ENCODE data around the gene MED12L. TPM values are rescaled to one million over a fixed set of nuclear protein-coding genes. Genes with fewer than 3 reads are reported as not detected.
A peak's percentile ranks its signal among the peaks of the same experiment; 100 is the strongest.

Gene MED12L
- total RNA-seq, 4 donors from 2014 or later, result 1.6 to 23.7 (median 4.0) TPM

- Histone ChIP-seq H3K27ac (no peak overlapping the region), H3K9me3 (no peaks in the 10 kb centered on the region), H3K4me3 (replicated peaks in 1 of 3) (no peak overlapping the region), H3K27me3 (no peaks in the 10 kb centered on the region), H3K36me3 (no peaks in the 10 kb centered on the region), H3K4me1 (no peaks in the 10 kb centered on the region)
- no peak for DNase-seq
- 82 to 100% methylated on average over 1 of the region's 2 CpGs for WGBS, 2 donors
- no peak for TF ChIP-seq POLR2A (IDR thresholded peaks at IDR 0.05)
- intact Hi-C loops (cut with DNase I), result no loop called here
Observed at GRCh38 chr3:151480492-151480891, 395.0 kb downstream of the MED12L start.

GRCh38 chr3:151483488-151483887 is 398.0 kb downstream of the MED12L start:
- H3K9me3 ChIP-seq, result no peaks in the 10 kb centered on the region
- no peak overlapping the region for H3K4me3 ChIP-seq (replicated peaks in 1 of 3)
- H3K36me3 ChIP-seq, result no peaks in the 10 kb centered on the region
- no peak overlapping the region for H3K27ac ChIP-seq
- TF ChIP-seq CTCF (IDR thresholded peaks at IDR 0.05), result no peak
- no peak for TF ChIP-seq POLR2A (IDR thresholded peaks at IDR 0.05)
- no peaks in the 10 kb centered on the region for H3K27me3 ChIP-seq
- DNase-seq, result no peak
- intact Hi-C loops (cut with DNase I), result no loop called here
- H3K4me1 ChIP-seq, result no peaks in the 10 kb centered on the region
- WGBS, 2 donors, result 93 to 97% methylated on average over 1 of the region's 1 CpG

GRCh38 chr3:151483961-151484520 is 398.6 kb downstream of the MED12L start:
- no peak overlapping the region for H3K27ac ChIP-seq
- no peaks in the 10 kb centered on the region for H3K27me3 ChIP-seq
- no peak for TF ChIP-seq POLR2A (IDR thresholded peaks at IDR 0.05)
- TF ChIP-seq CTCF (IDR thresholded peaks at IDR 0.05), result no peak
- no peaks in the 10 kb centered on the region for H3K4me1 ChIP-seq
- H3K9me3 ChIP-seq, result no peaks in the 10 kb centered on the region
- intact Hi-C loops (cut with DNase I), result no loop called here
- WGBS, 2 donors, result 40 to 79% methylated on average over 3 to 4 of the region's 6 CpGs
- no peak overlapping the region for H3K4me3 ChIP-seq (replicated peaks in 1 of 3)
- H3K36me3 ChIP-seq, result no peaks in the 10 kb centered on the region
- DNase-seq, result no peak

Small RNAs within 50 kb of the gene (small RNA-seq; reads per million reads assigned to genes)
- gene RNA5SP145, result 5.8 reads per million, percentile 88 among the genes with 10 or more reads in this experiment

Other genes with a start within 250 kb of the MED12L start
- gene MINDY4B, start 180.2 kb upstream of the MED12L start, total RNA-seq, result not detected
- not detected for gene CLRN1, start 112.9 kb upstream of the MED12L start, total RNA-seq
- 1 to 10 TPM; 1.7 to 8.7 (median 2.3) TPM for gene GPR171, start 117.6 kb downstream of the MED12L start, total RNA-seq
- gene P2RY14, start 192.9 kb downstream of the MED12L start, total RNA-seq, result 1 to 10 TPM; 1.8 to 9.5 (median 2.5) TPM
- not detected for gene GPR87, start 231.2 kb downstream of the MED12L start, total RNA-seq
- 1 to 10 TPM in 2 of 4 donors, under 1 TPM in 2; 0.63 to 1.8 (median 0.89) TPM for gene P2RY13, start 243.9 kb downstream of the MED12L start, total RNA-seq

Data from thyroid gland (tissue), 4 donors.